SH-SY5Y (cell line): Measurements from ENCODE around the gene DYRK2.

Experiments
- GATA2 ChIP-seq: IDR thresholded peaks from 2 replicates; pipeline ENCODE4 v1.6.1; 2011; ENCODE audit warnings: mild to moderate bottlenecking, low read depth, low read length
- GATA3 ChIP-seq: IDR thresholded peaks from 2 replicates; pipeline ENCODE4 v1.6.1; 2011; ENCODE audit warnings: low read depth, mild to moderate bottlenecking, low read length, moderate library complexity

- TF ChIP-seq GATA2 (no peak), GATA3 (no peak)
These were observed 7.7 kb upstream of the DYRK2 start for GRCh38 chr12:67640863-67641262.
